ENCODE results near the gene NSD2. TPM values are rescaled to one million over a fixed set of nuclear protein-coding genes. Genes with fewer than 3 reads are reported as not detected.

NSD2 gene
- total RNA-seq, 1 donor from 2014 or later: 66.4 TPM

GRCh38 chr4:1952719-1953118 is 81.5 kb downstream of the NSD2 start:
- no peak overlapping the region for H3K4me3 Mint-ChIP-seq (ENCODE audit: unreplicated experiment)
- no peaks in the 10 kb centered on the region for H3K9me3 Mint-ChIP-seq (ENCODE audit: unreplicated experiment)
- no peak for TF ChIP-seq CTCF (IDR thresholded peaks at IDR 0.05)
- no peak for DNase-seq (ENCODE audit: extremely low spot score, unreplicated experiment)
- no peaks in the 10 kb centered on the region for H3K4me1 Mint-ChIP-seq (ENCODE audit: unreplicated experiment)
- H3K36me3 Mint-ChIP-seq (ENCODE audit: unreplicated experiment): peaks cover 29% of the 10 kb centered on the region
- H3K27me3 Mint-ChIP-seq (ENCODE audit: unreplicated experiment): no peaks in the 10 kb centered on the region
- no peak overlapping the region for H3K27ac Mint-ChIP-seq (ENCODE audit: unreplicated experiment)

GRCh38 chr4:1953335-1953734 is 82.1 kb downstream of the NSD2 start:
- no peaks in the 10 kb centered on the region for H3K9me3 Mint-ChIP-seq (ENCODE audit: unreplicated experiment)
- no peak for DNase-seq (ENCODE audit: extremely low spot score, unreplicated experiment)
- H3K27me3 Mint-ChIP-seq (ENCODE audit: unreplicated experiment): no peaks in the 10 kb centered on the region
- H3K36me3 Mint-ChIP-seq (ENCODE audit: unreplicated experiment): peaks cover 32% of the 10 kb centered on the region
- H3K27ac Mint-ChIP-seq (ENCODE audit: unreplicated experiment): no peak overlapping the region
- no peak overlapping the region for H3K4me3 Mint-ChIP-seq (ENCODE audit: unreplicated experiment)
- TF ChIP-seq CTCF (IDR thresholded peaks at IDR 0.05): no peak
- no peaks in the 10 kb centered on the region for H3K4me1 Mint-ChIP-seq (ENCODE audit: unreplicated experiment)

- H3K27me3 Mint-ChIP-seq (ENCODE audit: unreplicated experiment): no peaks in the 10 kb centered on the region
- no peaks in the 10 kb centered on the region for H3K4me1 Mint-ChIP-seq (ENCODE audit: unreplicated experiment)
- no peak for DNase-seq (ENCODE audit: extremely low spot score, unreplicated experiment)
- no peaks in the 10 kb centered on the region for H3K9me3 Mint-ChIP-seq (ENCODE audit: unreplicated experiment)
- no peak for TF ChIP-seq CTCF (IDR thresholded peaks at IDR 0.05)
- peaks cover 41% of the 10 kb centered on the region for H3K36me3 Mint-ChIP-seq (ENCODE audit: unreplicated experiment)
- no peak overlapping the region for H3K4me3 Mint-ChIP-seq (ENCODE audit: unreplicated experiment)
- no peak overlapping the region for H3K27ac Mint-ChIP-seq (ENCODE audit: unreplicated experiment)
These were observed 85.4 kb downstream of the NSD2 start for GRCh38 chr4:1956631-1957030.

GRCh38 chr4:1958276-1959103 is 87.3 kb downstream of the NSD2 start:
- Mint-ChIP-seq H3K4me1 (ENCODE audit: unreplicated experiment) (no peaks in the 10 kb centered on the region), H3K9me3 (ENCODE audit: unreplicated experiment) (no peaks in the 10 kb centered on the region), H3K4me3 (ENCODE audit: unreplicated experiment) (no peak overlapping the region), H3K27me3 (ENCODE audit: unreplicated experiment) (no peaks in the 10 kb centered on the region), H3K27ac (ENCODE audit: unreplicated experiment) (no peak overlapping the region), H3K36me3 (ENCODE audit: unreplicated experiment) (peaks cover 49% of the 10 kb centered on the region)
- TF ChIP-seq CTCF (IDR thresholded peaks at IDR 0.05): no peak
- DNase-seq (ENCODE audit: extremely low spot score, unreplicated experiment): no peak

- H3K4me3 Mint-ChIP-seq (ENCODE audit: unreplicated experiment): no peak overlapping the region
- no peak overlapping the region for H3K27ac Mint-ChIP-seq (ENCODE audit: unreplicated experiment)
- H3K4me1 Mint-ChIP-seq (ENCODE audit: unreplicated experiment): no peaks in the 10 kb centered on the region
- H3K27me3 Mint-ChIP-seq (ENCODE audit: unreplicated experiment): no peaks in the 10 kb centered on the region
- no peak for DNase-seq (ENCODE audit: extremely low spot score, unreplicated experiment)
- H3K9me3 Mint-ChIP-seq (ENCODE audit: unreplicated experiment): no peaks in the 10 kb centered on the region
- peaks cover 51% of the 10 kb centered on the region for H3K36me3 Mint-ChIP-seq (ENCODE audit: unreplicated experiment)
- TF ChIP-seq CTCF (IDR thresholded peaks at IDR 0.05): no peak
These were observed 87.9 kb downstream of the NSD2 start for GRCh38 chr4:1959104-1959384.
